Stimulated activated CD4-positive, alpha-beta T cell treated with anti-CD3 and anti-CD28 coated beads, Interleukin-4, amount 100 ng/mL, for 1 hour (primary cell): ENCODE measurements around the gene KIFC1.

ENCODE experiments used
- DNase-seq: peaks from one replicate; pipeline ENCODE4 v3.0.0-alpha.2; 2020

Gene KIFC1

GRCh38 chr6:33412140-33413009 lies 20.8 kb downstream of the KIFC1 start:
- DNase-seq, result no peak

DNA sequence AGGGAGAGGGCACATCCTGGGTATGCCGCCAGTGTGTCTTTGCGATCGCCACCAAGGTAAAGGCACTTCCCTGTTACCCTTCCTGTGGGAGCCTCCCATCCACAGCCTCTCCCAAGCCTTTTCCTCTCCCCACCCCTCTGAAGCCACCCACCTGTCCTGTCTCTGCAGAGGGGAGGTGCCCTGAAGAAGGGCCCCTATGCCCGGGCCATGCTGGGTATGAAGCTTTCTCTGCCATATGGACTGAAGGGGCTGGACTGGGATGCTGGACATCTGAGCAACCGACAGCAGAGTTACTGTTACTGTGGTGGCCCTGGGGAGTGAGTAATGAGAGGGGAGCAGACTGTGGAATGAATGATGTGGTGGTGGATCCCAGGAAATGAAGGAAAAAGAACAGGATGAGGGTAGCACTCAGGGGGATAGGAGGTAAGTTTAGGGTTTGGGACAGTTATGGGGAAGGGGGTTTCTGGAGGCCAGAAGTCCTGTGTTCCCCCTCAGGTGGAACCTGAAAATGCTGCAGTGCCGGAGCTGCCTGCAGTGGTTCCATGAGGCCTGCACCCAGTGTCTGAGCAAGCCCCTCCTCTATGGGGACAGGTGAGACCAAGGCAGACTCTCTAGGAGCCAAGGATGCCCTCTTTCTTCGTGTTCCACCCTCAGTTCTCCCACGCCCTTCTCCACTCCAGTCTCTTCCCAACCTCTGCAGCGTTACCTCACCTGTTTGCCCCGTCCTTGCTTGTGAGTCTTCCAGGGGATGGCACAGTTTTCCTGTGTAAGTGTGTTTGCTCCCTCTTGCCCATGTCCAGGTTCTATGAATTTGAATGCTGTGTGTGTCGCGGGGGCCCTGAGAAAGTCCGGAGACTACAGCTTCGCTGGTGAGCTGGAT lies 21.9 kb downstream of the KIFC1 start:
- DNase-seq, result no peak

GRCh38 chr6:33414592-33415271 lies 23.1 kb downstream of the KIFC1 start:
- no peak for DNase-seq

GRCh38 chr6:33415831-33416230 lies 24.2 kb downstream of the KIFC1 start:
- DNase-seq, result no peak

- no peak for DNase-seq
Measured at GRCh38 chr6:33416386-33417127, 24.9 kb downstream of the KIFC1 start.

DNA sequence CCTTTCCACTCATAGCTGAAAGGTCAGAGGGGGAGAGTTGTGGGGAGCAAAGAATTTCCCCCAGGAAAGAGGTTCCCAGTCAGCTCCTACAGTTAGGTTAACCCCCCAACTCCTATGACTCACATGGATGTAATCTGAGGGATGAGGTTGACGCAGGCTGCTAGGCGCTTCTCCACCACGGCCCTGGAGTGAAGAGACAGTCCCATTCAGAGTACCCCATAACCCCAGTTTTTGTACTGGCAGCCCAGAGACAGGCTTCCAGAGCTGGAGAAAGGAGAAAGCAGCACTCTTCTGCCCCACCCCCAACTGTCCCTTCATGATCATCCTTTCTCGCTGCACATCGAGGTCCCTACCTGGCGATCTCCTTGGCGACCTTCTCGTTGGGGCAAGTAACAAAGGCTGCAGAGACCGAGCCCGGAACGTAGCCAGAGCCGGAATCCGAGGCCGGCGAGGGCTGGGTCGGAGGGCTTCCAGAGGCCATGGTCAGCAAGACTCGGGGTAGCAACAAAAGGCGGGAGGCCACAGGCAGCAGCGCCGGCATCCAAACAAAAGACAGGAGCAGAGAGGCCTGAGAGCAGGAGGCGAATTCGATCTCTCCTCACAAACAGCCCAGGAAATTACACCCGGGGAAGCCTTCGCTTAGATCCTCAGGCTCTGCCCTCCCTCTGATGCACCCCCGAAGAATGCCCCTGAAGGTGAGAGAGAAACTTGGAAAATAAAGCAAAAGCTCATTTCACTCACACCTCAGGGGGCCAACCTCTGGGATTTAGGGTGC lies 25.7 kb downstream of the KIFC1 start:
- DNase-seq, result no peak

DNA sequence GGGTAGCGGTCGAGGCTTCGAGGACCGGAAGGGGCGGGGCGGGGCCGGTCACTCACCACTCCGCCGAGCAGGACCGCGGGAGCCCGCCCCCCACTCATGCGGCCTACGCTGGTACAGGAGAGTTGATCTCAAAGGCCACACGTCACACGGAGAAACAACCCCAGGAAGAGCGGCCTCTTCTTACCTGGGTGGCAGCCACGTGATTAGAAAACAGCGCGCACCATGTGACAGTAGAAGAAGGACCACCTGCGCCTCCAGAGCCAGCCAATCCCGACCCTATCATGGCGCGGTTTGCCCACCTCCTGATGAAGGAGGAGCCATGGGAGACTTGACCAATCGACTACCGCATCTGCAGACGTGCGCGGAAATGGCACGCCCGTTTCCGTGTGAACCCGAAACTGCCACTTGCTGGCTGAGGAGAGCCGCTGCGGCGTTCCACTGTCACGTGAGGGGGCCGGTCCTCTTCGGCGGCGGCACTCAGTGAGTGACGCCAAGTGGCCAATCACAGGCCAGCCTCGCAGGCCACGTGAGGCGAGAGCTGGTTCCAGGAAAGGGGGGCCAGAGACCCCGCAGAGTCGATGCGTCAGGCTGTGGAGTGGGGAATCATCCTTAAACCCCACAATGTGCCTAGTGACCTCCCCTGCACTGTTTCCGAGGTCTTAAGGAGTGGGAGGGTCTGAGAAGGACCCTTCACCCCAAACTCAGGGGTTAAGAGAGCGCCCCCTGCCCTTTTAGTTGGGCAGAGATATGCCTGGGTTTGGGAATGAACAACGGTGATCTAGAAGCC lies 26.5 kb downstream of the KIFC1 start, which contains the start of gene CUTA:
Gene CUTA (minus strand): TSS at position 205 of the 787 bp plus-strand sequence. CDS start 107 bp downstream, at position 98.
- peak; percentile 97 for DNase-seq

DNA sequence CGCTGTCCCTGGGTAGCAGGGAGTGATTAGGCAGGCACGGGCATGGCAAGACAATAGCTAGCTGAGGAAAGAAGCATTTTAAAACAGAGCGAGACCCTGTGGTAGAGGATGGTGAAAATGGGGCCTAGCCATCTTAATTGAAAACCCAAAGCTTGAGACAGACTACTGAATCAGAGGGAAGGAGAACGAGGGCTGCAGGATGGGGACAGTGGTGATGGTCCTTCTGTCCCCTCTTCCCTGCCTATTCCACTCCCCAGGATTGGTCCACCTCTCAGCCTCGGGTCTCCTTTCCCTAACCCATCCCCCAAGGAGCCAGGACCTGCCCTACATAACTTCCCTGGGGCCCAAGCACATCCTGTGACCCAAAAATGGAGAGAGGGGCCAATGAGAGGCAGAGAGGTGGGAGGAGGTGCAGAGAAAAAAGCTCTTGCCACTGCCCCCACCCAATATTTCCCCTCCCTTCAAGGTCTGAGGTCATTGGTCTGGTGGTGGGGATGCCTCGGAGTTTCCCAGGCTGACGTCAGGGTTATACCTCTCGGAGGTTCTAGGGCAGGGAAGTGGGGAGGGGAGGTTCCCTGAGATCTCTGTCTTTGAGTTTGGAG lies 27.2 kb downstream of the KIFC1 start:
- peak; percentile 39 for DNase-seq

DNA sequence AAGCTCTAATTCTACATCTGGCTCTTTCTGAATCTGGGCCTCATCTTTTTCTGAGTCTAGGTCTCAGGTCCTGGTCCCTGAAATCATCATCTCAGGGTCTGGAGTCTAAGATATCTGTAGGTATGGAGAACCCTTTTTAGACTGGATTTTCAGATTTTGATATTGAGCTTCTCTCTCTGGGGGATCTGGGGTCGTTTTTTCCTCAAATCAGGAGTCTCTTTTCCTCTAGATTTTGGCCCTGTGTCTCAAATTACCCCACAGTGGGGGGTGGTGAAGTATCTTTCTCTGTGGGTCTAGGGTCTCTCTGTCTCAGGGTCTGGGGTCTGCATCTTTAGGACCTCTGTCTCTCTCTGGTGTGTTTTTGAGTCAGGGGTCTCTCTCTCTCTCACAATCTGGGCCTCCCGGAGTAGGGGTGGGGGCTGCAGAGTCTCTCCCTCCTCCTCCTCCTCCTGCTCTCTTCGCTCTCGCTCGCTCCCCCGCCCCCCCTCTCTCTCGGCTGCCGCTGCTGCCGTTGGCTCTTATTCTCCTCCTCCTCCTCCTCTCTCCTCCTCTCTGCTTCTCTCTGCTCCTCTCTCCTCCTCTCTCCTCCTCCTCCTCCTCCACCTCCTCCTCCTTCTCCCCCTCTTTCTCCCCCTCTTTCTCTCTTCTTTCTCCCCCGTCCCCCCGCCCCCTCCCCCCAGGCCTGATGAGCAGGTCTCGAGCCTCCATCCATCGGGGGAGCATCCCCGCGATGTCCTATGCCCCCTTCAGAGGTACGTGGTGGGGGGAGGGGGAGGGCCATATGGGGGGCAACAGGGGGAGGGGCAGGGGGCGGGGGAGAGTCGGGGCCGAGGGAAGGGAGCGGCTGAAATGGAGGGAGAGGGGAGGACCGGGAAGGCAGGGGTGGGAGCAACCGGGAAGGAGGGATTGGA lies 28.2 kb downstream of the KIFC1 start, which contains the start of gene SYNGAP1:
Gene SYNGAP1 (plus strand): TSS at position 486 of the 911 bp plus-strand sequence. CDS start 200 bp downstream, at position 686.
- peak; percentile 60 for DNase-seq

- no peak for DNase-seq
Measured at GRCh38 chr6:33420491-33421343, 29.1 kb downstream of the KIFC1 start.

- DNase-seq, result no peak
Measured at GRCh38 chr6:33421344-33421643, 29.7 kb downstream of the KIFC1 start.

- no peak for DNase-seq
Measured at GRCh38 chr6:33423777-33424176, 32.2 kb downstream of the KIFC1 start.

GRCh38 chr6:33424855-33425667 lies 33.4 kb downstream of the KIFC1 start:
- DNase-seq, result no peak

GRCh38 chr6:33425668-33426577 lies 34.3 kb downstream of the KIFC1 start:
- DNase-seq, result peak; percentile 81

DNA sequence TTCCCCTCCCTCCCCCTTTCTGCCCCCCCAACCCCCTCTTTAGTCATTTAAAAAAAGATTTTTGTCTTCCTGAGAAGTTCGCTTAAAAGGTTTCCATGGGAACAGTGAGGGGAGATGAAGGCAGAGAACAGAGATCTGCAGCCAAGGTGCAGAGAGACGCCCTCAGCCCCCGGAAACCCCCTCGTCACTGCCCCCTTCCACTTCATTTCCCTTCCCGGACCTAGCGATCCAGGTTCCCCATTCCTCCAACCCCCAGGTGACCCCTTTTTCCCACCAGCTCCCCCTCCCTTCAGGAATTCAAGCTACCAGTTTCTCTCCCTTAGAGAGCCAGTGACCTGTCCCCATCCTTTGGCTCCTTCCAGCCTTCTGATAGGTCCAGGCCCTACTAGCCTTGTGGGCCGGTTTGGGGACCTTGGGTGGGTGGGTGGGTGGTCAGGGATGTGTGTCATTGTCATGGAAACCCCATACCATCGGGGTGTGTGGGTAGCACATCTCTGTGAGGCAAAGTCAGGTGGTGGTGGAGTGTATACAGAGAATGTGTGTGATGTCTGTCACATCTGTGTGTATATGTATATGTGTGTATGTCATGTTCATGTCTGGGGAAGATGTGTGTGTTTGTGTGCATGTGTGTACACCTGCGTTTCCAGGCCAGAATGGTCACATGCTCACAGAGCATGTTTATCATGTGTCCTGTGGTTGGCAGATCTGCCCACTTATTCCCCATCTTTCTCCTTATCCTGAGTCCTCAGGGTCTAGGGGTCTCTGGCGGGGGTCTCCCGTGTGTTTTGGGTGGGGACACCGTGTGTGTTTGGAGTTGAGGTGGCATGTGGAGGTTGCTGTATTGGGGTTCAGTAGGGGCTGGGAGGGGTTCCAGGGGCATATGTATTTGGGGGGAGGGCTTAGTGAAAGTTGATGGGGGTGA lies 35.2 kb downstream of the KIFC1 start:
- DNase-seq, result no peak
